ENCODE measurements around the gene TRAP1. TPM values are rescaled to one million over a fixed set of nuclear protein-coding genes. Genes with fewer than 3 reads are reported as not detected.

TRAP1 gene
- total and polyA plus RNA-seq, 2 experiments from 2014 or later: 143 to 228 TPM

DNA sequence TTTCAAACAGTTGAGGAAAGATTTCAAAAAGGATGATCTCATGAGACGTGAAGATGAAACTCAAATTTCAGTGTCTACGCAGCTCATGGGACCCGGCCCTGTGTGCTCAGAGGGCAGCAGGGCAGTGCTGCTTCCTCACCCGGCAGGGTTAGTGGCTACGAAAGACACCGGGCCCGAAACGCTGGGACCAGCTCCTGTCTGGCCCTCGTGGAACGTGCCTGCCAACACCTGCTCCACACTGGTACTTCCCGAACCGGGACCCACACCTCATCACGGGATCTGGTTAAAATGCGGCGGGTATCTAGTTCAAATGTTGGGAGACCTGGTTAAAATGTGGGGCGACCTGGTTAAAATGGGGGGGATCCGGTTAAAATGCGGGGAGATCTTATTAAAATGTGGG, 44.1 kb downstream of the TRAP1 start:
- no peaks in the 10 kb centered on the region for H3K9me3 Mint-ChIP-seq
- no peaks in the 10 kb centered on the region for H3K4me1 Mint-ChIP-seq
- no peaks in the 10 kb centered on the region for H3K9me2 ChIP-seq (ENCODE audit: insufficient read depth)
- H3K36me3 ChIP-seq (ENCODE audit: insufficient read depth): peaks cover 3% of the 10 kb centered on the region; the same call in 1 of the 2 replicates
- no peaks in the 10 kb centered on the region for H3K79me2 ChIP-seq (replicated peaks; ENCODE audit: insufficient read depth)
- peaks cover 85% of the 10 kb centered on the region for H3K36me3 Mint-ChIP-seq (ENCODE audit: low read depth)
- no peak overlapping the region; the same call in 1 of the 2 replicates for H3K27ac Mint-ChIP-seq
- H4K20me1 ChIP-seq (replicated peaks; ENCODE audit: insufficient read depth): no peaks in the 10 kb centered on the region; the same call in none of the 2 replicates
- no peak overlapping the region for H3K4me2 ChIP-seq
- H3K4me3 Mint-ChIP-seq: no peak overlapping the region
- H3K4me1 ChIP-seq (ENCODE audit: insufficient read depth): no peaks in the 10 kb centered on the region
- no peaks in the 10 kb centered on the region for H3F3A ChIP-seq (replicated peaks; ENCODE audit: low read depth)
- ATAC-seq (no peak), DNase-seq (ENCODE audit: low spot score) (no peak)
- H2AFZ ChIP-seq: no peak overlapping the region
- H3K27me3 Mint-ChIP-seq (ENCODE audit: insufficient read depth, low read depth, poor library complexity): peaks cover 15% of the 10 kb centered on the region
- H3K4me3 ChIP-seq: no peak overlapping the region
- H3K27ac ChIP-seq (ENCODE audit: low read depth): no peak overlapping the region; the same call in 1 of the 2 replicates
- TF ChIP-seq NANOG (IDR thresholded peaks at IDR 0.05; ENCODE audit: borderline replicate concordance) (no peak), REST (IDR thresholded peaks at IDR 0.05; ENCODE audit: unreplicated experiment) (no peak), EZH2phosphoT487 (IDR thresholded peaks at IDR 0.05; ENCODE audit: unreplicated experiment) (no peak), POLR2AphosphoS5 (IDR thresholded peaks at IDR 0.05; ENCODE audit: low read depth) (no peak), EZH2 (IDR thresholded peaks at IDR 0.05; ENCODE audit: low read depth, unreplicated experiment) (no peak), ETS1 (IDR thresholded peaks at IDR 0.05) (no peak), JUNB (IDR thresholded peaks at IDR 0.05; ENCODE audit: unreplicated experiment) (no peak), CREB1 (CRISPR knock-in tag; IDR thresholded peaks at IDR 0.05; ENCODE audit: low read depth) (no peak), ZNF462 (CRISPR knock-in tag; IDR thresholded peaks at IDR 0.05) (no peak), ZNF114 (CRISPR knock-in tag; IDR thresholded peaks at IDR 0.05) (no peak), ZNF331 (CRISPR knock-in tag; IDR thresholded peaks at IDR 0.05; ENCODE audit: low read depth) (no peak), CTCF (conservative IDR thresholded peaks at IDR 0.05; ENCODE audit: low read depth in 2 of 2) (no peak), STAT1 (IDR thresholded peaks at IDR 0.05; ENCODE audit: unreplicated experiment) (no peak)
- H3K27me3 ChIP-seq (ENCODE audit: insufficient read depth): no peaks in the 10 kb centered on the region
